ENCODE results near the gene CYRIA. TPM values are rescaled to one million over a fixed set of nuclear protein-coding genes. Genes with fewer than 3 reads are reported as not detected.

The CYRIA gene
- total and polyA plus RNA-seq, 2 experiments from 2014 or later = 1.4 to 1.5 TPM

DNA sequence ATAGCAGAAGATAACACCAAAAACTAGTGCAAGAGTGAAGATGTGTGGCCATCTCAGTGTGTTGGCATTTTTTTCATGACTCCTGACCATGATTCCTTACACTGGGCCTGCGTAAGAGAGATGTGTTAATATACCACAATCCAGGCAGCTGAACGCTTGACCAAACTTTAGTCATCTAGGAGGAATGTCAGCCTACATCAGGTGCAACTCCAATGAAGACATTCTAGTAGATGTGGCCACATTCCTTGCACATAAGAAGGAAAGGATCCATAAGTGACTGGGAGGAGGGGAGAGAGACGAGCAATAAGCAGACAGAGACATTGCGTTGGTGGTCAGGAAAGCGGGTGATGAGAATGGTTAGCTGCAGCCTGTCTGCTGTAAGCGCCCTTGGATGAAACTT lies 42.6 kb downstream of the CYRIA start:
- Histone ChIP-seq H3K27ac (no peak overlapping the region), H3K9me3 (ENCODE audit: low read depth) (no peaks in the 10 kb centered on the region), H3K27me3 (no peaks in the 10 kb centered on the region), H2AFZ (no peak overlapping the region), H3K4me3 (no peak overlapping the region), H3K4me1 (ENCODE audit: insufficient read depth) (no peaks in the 10 kb centered on the region), H4K20me1 (ENCODE audit: insufficient read depth, poor library complexity, severe bottlenecking) (no peaks in the 10 kb centered on the region), H3K9me2 (replicated peaks; ENCODE audit: insufficient read depth) (no peaks in the 10 kb centered on the region), H3K79me2 (no peaks in the 10 kb centered on the region), H3K36me3 (replicated peaks; ENCODE audit: insufficient read depth, low read depth) (no peaks in the 10 kb centered on the region), H3K4me2 (no peak overlapping the region)
- DNase-seq (ENCODE audit: low spot score) = no peak
- TF ChIP-seq EZH2 (IDR thresholded peaks at IDR 0.05; ENCODE audit: borderline replicate concordance) (no peak), EZH2phosphoT487 (IDR thresholded peaks at IDR 0.05; ENCODE audit: low read depth, severe bottlenecking, unreplicated experiment) (no peak)
- TF ChIP-seq, protein P1, sequence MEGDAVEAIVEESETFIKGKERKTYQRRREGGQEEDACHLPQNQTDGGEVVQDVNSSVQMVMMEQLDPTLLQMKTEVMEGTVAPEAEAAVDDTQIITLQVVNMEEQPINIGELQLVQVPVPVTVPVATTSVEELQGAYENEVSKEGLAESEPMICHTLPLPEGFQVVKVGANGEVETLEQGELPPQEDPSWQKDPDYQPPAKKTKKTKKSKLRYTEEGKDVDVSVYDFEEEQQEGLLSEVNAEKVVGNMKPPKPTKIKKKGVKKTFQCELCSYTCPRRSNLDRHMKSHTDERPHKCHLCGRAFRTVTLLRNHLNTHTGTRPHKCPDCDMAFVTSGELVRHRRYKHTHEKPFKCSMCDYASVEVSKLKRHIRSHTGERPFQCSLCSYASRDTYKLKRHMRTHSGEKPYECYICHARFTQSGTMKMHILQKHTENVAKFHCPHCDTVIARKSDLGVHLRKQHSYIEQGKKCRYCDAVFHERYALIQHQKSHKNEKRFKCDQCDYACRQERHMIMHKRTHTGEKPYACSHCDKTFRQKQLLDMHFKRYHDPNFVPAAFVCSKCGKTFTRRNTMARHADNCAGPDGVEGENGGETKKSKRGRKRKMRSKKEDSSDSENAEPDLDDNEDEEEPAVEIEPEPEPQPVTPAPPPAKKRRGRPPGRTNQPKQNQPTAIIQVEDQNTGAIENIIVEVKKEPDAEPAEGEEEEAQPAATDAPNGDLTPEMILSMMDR (IDR thresholded peaks at IDR 0.05; ENCODE audit: poor library complexity) = no peak
- WGBS (ENCODE audit: low lambda C conversion rate, missing lambda C conversion rate) = 94% methylated on average over 6 of the region's 6 CpGs

DNA sequence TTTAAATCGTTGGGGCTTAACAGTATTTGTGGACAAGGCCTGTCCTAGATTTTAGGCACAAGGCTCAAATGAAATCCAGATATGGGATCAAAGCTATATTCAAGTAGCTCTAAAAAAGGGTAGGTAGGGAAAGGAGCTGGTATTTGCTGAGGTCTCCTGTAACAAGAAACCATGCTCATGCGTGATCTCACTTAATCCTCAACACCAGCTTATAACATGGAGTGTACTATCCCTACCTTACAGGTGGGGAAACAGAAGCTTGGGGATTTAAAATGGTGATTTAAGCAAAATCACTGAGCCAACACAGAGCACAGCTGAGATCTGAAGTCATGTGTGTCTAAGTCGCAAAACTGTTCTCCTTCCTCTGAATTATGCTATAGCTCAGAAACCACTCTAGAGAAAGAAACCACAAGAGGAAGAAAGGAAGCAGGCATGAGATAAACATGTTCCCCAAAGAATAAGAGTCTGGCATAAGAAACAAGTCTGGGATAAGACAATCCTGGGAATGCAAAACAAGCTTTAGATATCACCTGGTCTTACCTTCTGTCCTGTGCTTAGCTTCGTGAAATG lies 43.1 kb downstream of the CYRIA start:
- H2AFZ ChIP-seq = no peak overlapping the region
- H3K4me3 ChIP-seq = no peak overlapping the region
- no peaks in the 10 kb centered on the region for H3K4me1 ChIP-seq (ENCODE audit: insufficient read depth)
- no peak overlapping the region for H3K4me2 ChIP-seq
- DNase-seq (ENCODE audit: low spot score) = no peak
- TF ChIP-seq EZH2phosphoT487 (IDR thresholded peaks at IDR 0.05; ENCODE audit: low read depth, severe bottlenecking, unreplicated experiment) = no peak
- H3K9me2 ChIP-seq (replicated peaks; ENCODE audit: insufficient read depth) = no peaks in the 10 kb centered on the region
- H3K36me3 ChIP-seq (replicated peaks; ENCODE audit: insufficient read depth, low read depth) = no peaks in the 10 kb centered on the region
- no peaks in the 10 kb centered on the region for H3K27me3 ChIP-seq
- 72% methylated on average over 4 of the region's 4 CpGs for WGBS (ENCODE audit: low lambda C conversion rate, missing lambda C conversion rate)
- no peaks in the 10 kb centered on the region for H4K20me1 ChIP-seq (ENCODE audit: insufficient read depth, poor library complexity, severe bottlenecking)
- no peaks in the 10 kb centered on the region for H3K9me3 ChIP-seq (ENCODE audit: low read depth)
- no peak overlapping the region for H3K27ac ChIP-seq
- H3K79me2 ChIP-seq = no peaks in the 10 kb centered on the region

GRCh38 chr2:16621316-16621715 lies 44.3 kb downstream of the CYRIA start:
- H3K27ac ChIP-seq = no peak overlapping the region

GRCh38 chr2:16620590-16620989 lies 45.0 kb downstream of the CYRIA start:
- H3K4me2 ChIP-seq = no peak overlapping the region
- 60% methylated on average over 2 of the region's 2 CpGs for WGBS (ENCODE audit: low lambda C conversion rate, missing lambda C conversion rate)

More at GRCh38 chr2:16621316-16621715, 44.3 kb downstream of the CYRIA start:
- TF ChIP-seq EZH2phosphoT487 (IDR thresholded peaks at IDR 0.05; ENCODE audit: low read depth, severe bottlenecking, unreplicated experiment) = no peak
- TF ChIP-seq, protein P1 (IDR thresholded peaks at IDR 0.05; ENCODE audit: poor library complexity) = no peak
- no peak for TF ChIP-seq EZH2 (IDR thresholded peaks at IDR 0.05; ENCODE audit: borderline replicate concordance)
- Histone ChIP-seq H4K20me1 (ENCODE audit: insufficient read depth, poor library complexity, severe bottlenecking) (no peaks in the 10 kb centered on the region), H2AFZ (no peak overlapping the region), H3K9me2 (replicated peaks; ENCODE audit: insufficient read depth) (no peaks in the 10 kb centered on the region), H3K4me3 (no peak overlapping the region), H3K79me2 (no peaks in the 10 kb centered on the region), H3K27me3 (no peaks in the 10 kb centered on the region), H3K4me1 (ENCODE audit: insufficient read depth) (no peaks in the 10 kb centered on the region), H3K4me2 (no peak overlapping the region), H3K9me3 (ENCODE audit: low read depth) (no peaks in the 10 kb centered on the region), H3K36me3 (replicated peaks; ENCODE audit: insufficient read depth, low read depth) (no peaks in the 10 kb centered on the region)
- no peak for DNase-seq (ENCODE audit: low spot score)
- 96% methylated on average over 4 of the region's 4 CpGs for WGBS (ENCODE audit: low lambda C conversion rate, missing lambda C conversion rate)

More at GRCh38 chr2:16620590-16620989, 45.0 kb downstream of the CYRIA start:
- H2AFZ ChIP-seq = no peak overlapping the region
- TF ChIP-seq EZH2 (IDR thresholded peaks at IDR 0.05; ENCODE audit: borderline replicate concordance) (no peak), EZH2phosphoT487 (IDR thresholded peaks at IDR 0.05; ENCODE audit: low read depth, severe bottlenecking, unreplicated experiment) (no peak)
- TF ChIP-seq, protein P1 (IDR thresholded peaks at IDR 0.05; ENCODE audit: poor library complexity) = no peak
- DNase-seq (ENCODE audit: low spot score) = no peak
- no peaks in the 10 kb centered on the region for H3K79me2 ChIP-seq
- no peaks in the 10 kb centered on the region for H3K9me3 ChIP-seq (ENCODE audit: low read depth)
- H4K20me1 ChIP-seq (ENCODE audit: insufficient read depth, poor library complexity, severe bottlenecking) = no peaks in the 10 kb centered on the region
- H3K4me1 ChIP-seq (ENCODE audit: insufficient read depth) = no peaks in the 10 kb centered on the region
- no peaks in the 10 kb centered on the region for H3K36me3 ChIP-seq (replicated peaks; ENCODE audit: insufficient read depth, low read depth)
- H3K4me3 ChIP-seq = no peak overlapping the region
- H3K9me2 ChIP-seq (replicated peaks; ENCODE audit: insufficient read depth) = no peaks in the 10 kb centered on the region
- no peak overlapping the region for H3K27ac ChIP-seq
- no peaks in the 10 kb centered on the region for H3K27me3 ChIP-seq
